PC-3 (cell line): Measurements from ENCODE around the gene MYO18A. TPM values are rescaled to one million over a fixed set of nuclear protein-coding genes. Genes with fewer than 3 reads are reported as not detected.

Source experiments
- ATAC-seq: fragments of 200-7000 bp; cut with Tn5 transposase; 2 replicates; pipeline ENCODE4 v1.9.1; 2020; ENCODE audit warnings: mild to moderate bottlenecking, moderate library complexity
- BruUV-seq: library from RNA; stranded (reverse); fragments of 400-500 nt; replicated peaks from 2 replicates; lab custom pipeline; 2021; lab: Mats Ljungman, UMichigan
- CTCF ChIA-PET: fragments of 300-600 bp; sonication (Branson Sonifier 250); formaldehyde crosslinking; loops from one replicate; lab custom pipeline; 2022; ENCODE audit warnings: antibody characterized with exemption; lab: Charles Lee
- POLR2A ChIA-PET: fragments of 300-600 bp; sonication (Branson Sonifier 250); formaldehyde crosslinking; loops from one replicate; lab custom pipeline; 2022; ENCODE audit warnings: antibody characterized with exemption; ENCODE audit not compliant: unreplicated experiment; lab: Charles Lee
- DNase-seq: peaks from one replicate; pipeline ENCODE4 v3.0.0-alpha.2; 2015
- H2AFZ ChIP-seq: fragments of 300-600 bp; sonication (generic); 2 replicates; pipeline ENCODE4 v1.6.0; 2016; ENCODE audit warnings: antibody characterized with exemption, low read length
- H3F3A ChIP-seq: fragments of 300-600 bp; sonication (generic); one replicate; pipeline ENCODE4 v1.6.0; 2017; ENCODE audit warnings: antibody characterized with exemption, low read length, control low read depth, mild to moderate bottlenecking; ENCODE audit not compliant: unreplicated experiment
- H3K27ac ChIP-seq: fragments of 300-600 bp; sonication (generic); 2 replicates; pipeline ENCODE4 v1.5.1; 2016; ENCODE audit warnings: mild to moderate bottlenecking, low read length
- H3K27me3 ChIP-seq: fragments of 300-600 bp; sonication (generic); 2 replicates; pipeline ENCODE4 v1.6.1; 2016; ENCODE audit warnings: low read length, mixed read lengths
- H3K36me3 ChIP-seq: fragments of 300-600 bp; sonication (generic); 2 replicates; pipeline ENCODE4 v1.6.1; 2016; ENCODE audit warnings: low read depth, mixed run types, low read length, mixed read lengths
- H3K4me1 ChIP-seq: fragments of 300-600 bp; sonication (generic); 2 replicates; pipeline ENCODE4 v1.5.1; 2016; ENCODE audit warnings: low read length; ENCODE audit not compliant: insufficient read depth
- H3K4me2 ChIP-seq: fragments of 300-600 bp; sonication (generic); 2 replicates; pipeline ENCODE4 v1.6.0; 2016; ENCODE audit warnings: low read length
- H3K4me3 ChIP-seq: fragments of 300-600 bp; sonication (generic); 2 replicates; pipeline ENCODE4 v1.5.1; 2016; ENCODE audit warnings: mild to moderate bottlenecking, low read length, mixed read lengths
- H3K79me2 ChIP-seq: fragments of 300-600 bp; sonication (generic); 2 replicates; pipeline ENCODE4 v1.6.1; 2017; ENCODE audit warnings: low read length, mixed read lengths
- H3K9ac ChIP-seq: fragments of 300-600 bp; sonication (generic); 2 replicates; pipeline ENCODE4 v1.6.0; 2016; ENCODE audit warnings: mild to moderate bottlenecking, low read length
- H3K9me2 ChIP-seq: fragments of 300-600 bp; sonication (generic); replicated peaks from 2 replicates; pipeline ENCODE4 v1.6.1; 2016; ENCODE audit warnings: mixed run types, low read length, mixed read lengths
- H3K9me3 ChIP-seq: fragments of 300-600 bp; sonication (generic); 2 replicates; pipeline ENCODE4 v1.6.1; 2016; ENCODE audit warnings: low read length, mixed read lengths
- H4K20me1 ChIP-seq: fragments of 300-600 bp; sonication (generic); 2 replicates; pipeline ENCODE4 v1.6.1; 2016; ENCODE audit warnings: low read length, mixed read lengths
- CTCF ChIP-seq: fragments of 300-600 bp; sonication (generic); conservative IDR thresholded peaks from 2 replicates; pipeline ENCODE4 v1.5.1; 2017; ENCODE audit warnings: antibody characterized with exemption, low read depth, mild to moderate bottlenecking, low read length
- EZH2 ChIP-seq: fragments of 300-600 bp; sonication (generic); IDR thresholded peaks from one replicate; pipeline ENCODE4 v1.6.1; 2017; ENCODE audit warnings: antibody characterized with exemption, mild to moderate bottlenecking, low read length; ENCODE audit not compliant: unreplicated experiment
- EZH2phosphoT487 ChIP-seq: fragments of 300-600 bp; sonication (generic); IDR thresholded peaks from 2 replicates; pipeline ENCODE4 v1.6.1; 2018; ENCODE audit warnings: mild to moderate bottlenecking, antibody characterized with exemption, low read length, borderline replicate concordance
- intact Hi-C: fragments of 100-400 bp; cut with micrococcal nuclease; formaldehyde crosslinking; loops from 2 replicates; pipeline ENCODE4 v1.9.0; 2023
- total RNA-seq: library from RNA; depleted of rRNA; stranded (reverse); fragments of >200 nt; gene quantifications from 2 replicates; pipeline ENCODE4 v1.2.3, GENCODE V29; 2014

The MYO18A gene
- total RNA-seq, 1 experiment from 2014 or later, result 28.0 TPM

GRCh38 chr17:29190592-29191207 lies 10.5 kb upstream of the MYO18A start:
- H3K36me3 ChIP-seq, result no peaks in the 10 kb centered on the region
- no peak for TF ChIP-seq EZH2
- no peak for TF ChIP-seq CTCF
- TF ChIP-seq EZH2phosphoT487, result no peak
- H3K9ac ChIP-seq, result no peak overlapping the region
- no TSS peak for BruUV-seq
- CTCF ChIA-PET, result no interaction called here
- DNase-seq, result no peak
- no peaks in the 10 kb centered on the region for H3K27me3 ChIP-seq
- H3K4me1 ChIP-seq, result no peaks in the 10 kb centered on the region
- H4K20me1 ChIP-seq, result no peaks in the 10 kb centered on the region
- H3K4me2 ChIP-seq, result no peak overlapping the region
- intact Hi-C loops, result no loop called here
- ATAC-seq, result no peak
- H2AFZ ChIP-seq, result no peak overlapping the region
- no peaks in the 10 kb centered on the region for H3K9me3 ChIP-seq
- no peak overlapping the region for H3K4me3 ChIP-seq
- H3K79me2 ChIP-seq, result no peaks in the 10 kb centered on the region
- H3F3A ChIP-seq, result no peaks in the 10 kb centered on the region
- H3K27ac ChIP-seq, result no peak overlapping the region
- POLR2A ChIA-PET, result no interaction called here
- H3K9me2 ChIP-seq, result no peaks in the 10 kb centered on the region

DNA sequence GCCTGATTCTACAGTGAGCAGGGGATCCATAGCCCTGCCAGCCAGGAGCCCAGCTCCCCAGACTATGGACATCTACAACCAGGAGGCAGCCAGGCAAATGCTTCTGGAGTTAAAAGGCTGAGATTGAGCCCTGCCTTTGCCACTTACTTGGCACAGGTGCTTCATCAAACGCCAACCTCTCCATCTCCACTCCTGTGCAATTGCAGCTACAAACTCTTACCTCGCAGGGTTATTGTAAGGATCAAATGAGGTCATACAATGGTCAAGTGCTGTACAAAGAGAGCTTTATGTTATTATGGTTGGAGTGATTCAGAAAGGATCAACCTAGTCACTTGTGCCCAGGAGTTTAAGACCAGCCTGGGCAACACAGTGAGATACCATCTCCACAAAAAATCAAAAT lies 9.8 kb upstream of the MYO18A start:
- POLR2A ChIA-PET, result no interaction called here

More for the DNA sequence above, 9.8 kb upstream of the MYO18A start:
- Histone ChIP-seq H3K36me3 (no peaks in the 10 kb centered on the region), H3K4me1 (no peaks in the 10 kb centered on the region), H3K9me2 (no peaks in the 10 kb centered on the region), H3K4me2 (no peak overlapping the region), H4K20me1 (no peaks in the 10 kb centered on the region), H3K9me3 (no peaks in the 10 kb centered on the region), H3K9ac (no peak overlapping the region), H3K27me3 (no peaks in the 10 kb centered on the region), H3K4me3 (no peak overlapping the region), H3F3A (no peaks in the 10 kb centered on the region), H3K27ac (no peak overlapping the region), H2AFZ (no peak overlapping the region), H3K79me2 (no peaks in the 10 kb centered on the region)
- BruUV-seq, result no TSS peak
- ATAC-seq (no peak), DNase-seq (no peak)
- TF ChIP-seq CTCF (no peak), EZH2 (no peak), EZH2phosphoT487 (no peak)
- intact Hi-C loops, result no loop called here
- CTCF ChIA-PET, result no interaction called here
